WTC11 (cell line): ENCODE measurements around the gene WNT1. TPM values are rescaled to one million over a fixed set of nuclear protein-coding genes. Genes with fewer than 3 reads are reported as not detected.

Source experiments
- ATAC-seq: fragments of 200-7000 bp; cut with Tn5 transposase; 2 replicates; pipeline ENCODE4 v1.10.0; 2021; ENCODE audit warnings: mild to moderate bottlenecking, moderate library complexity
- CTCF ChIA-PET: fragments of 300-600 bp; sonication (Branson Sonifier 250); formaldehyde crosslinking; loops from one replicate; lab custom pipeline; 2021; ENCODE audit warnings: antibody characterized with exemption; lab: Charles Lee
- POLR2A ChIA-PET: fragments of 350-600 bp; sonication (Branson Sonifier 250); formaldehyde crosslinking; loops from one replicate; lab custom pipeline; 2021; ENCODE audit warnings: antibody characterized with exemption; lab: Charles Lee
- DNase-seq: peaks from one replicate; pipeline ENCODE4 v3.0.0; 2021; ENCODE audit warnings: low spot score
- H3K27ac Mint-ChIP-seq: 2 replicates; pipeline ENCODE4 v1.8.0; 2021; ENCODE audit warnings: mixed read lengths
- H3K27me3 Mint-ChIP-seq: 2 replicates; pipeline ENCODE4 v1.8.0; 2021; ENCODE audit warnings: low read depth, mild to moderate bottlenecking, moderate library complexity, mixed read lengths
- H3K36me3 Mint-ChIP-seq: 2 replicates; pipeline ENCODE4 v1.8.0; 2021; ENCODE audit warnings: mixed read lengths
- H3K4me1 Mint-ChIP-seq: 2 replicates; pipeline ENCODE4 v1.8.0; 2022; ENCODE audit warnings: mixed read lengths
- H3K4me3 Mint-ChIP-seq: 2 replicates; pipeline ENCODE4 v1.8.0; 2021; ENCODE audit warnings: mild to moderate bottlenecking, moderate library complexity, mixed read lengths
- H3K9me3 Mint-ChIP-seq: 2 replicates; pipeline ENCODE4 v1.8.0; 2021; ENCODE audit warnings: mixed read lengths
- CREB1 ChIP-seq: sonication (generic); formaldehyde crosslinking; IDR thresholded peaks from 2 replicates; pipeline ENCODE4 v1.8.0; 2023; ENCODE audit warnings: mild to moderate bottlenecking, missing genetic modification reagents
- CREM ChIP-seq: sonication (generic); formaldehyde crosslinking; IDR thresholded peaks from 2 replicates; pipeline ENCODE4 v1.8.1; 2022; ENCODE audit warnings: mild to moderate bottlenecking, missing genetic modification reagents, moderate library complexity
- ESRRA ChIP-seq: sonication (generic); formaldehyde crosslinking; IDR thresholded peaks from 2 replicates; pipeline ENCODE4 v1.8.1; 2022; ENCODE audit warnings: mild to moderate bottlenecking, missing genetic modification reagents, borderline replicate concordance
- FOXP1 ChIP-seq: sonication (generic); formaldehyde crosslinking; IDR thresholded peaks from 2 replicates; pipeline ENCODE4 v1.8.0; 2022; ENCODE audit warnings: missing genetic modification reagents, mild to moderate bottlenecking, moderate library complexity, borderline replicate concordance
- GABPB1 ChIP-seq: sonication (generic); formaldehyde crosslinking; IDR thresholded peaks from 2 replicates; pipeline ENCODE4 v1.8.1; 2023; ENCODE audit warnings: mild to moderate bottlenecking, missing genetic modification reagents
- MXD4 ChIP-seq: fragments of 250-450 bp; sonication (Bioruptor Pico); IDR thresholded peaks from 2 replicates; pipeline ENCODE4 v1.8.0; 2021; ENCODE audit warnings: mild to moderate bottlenecking, moderate library complexity, borderline replicate concordance
- OVOL2 ChIP-seq: fragments of 250-450 bp; sonication (Bioruptor Pico); IDR thresholded peaks from 2 replicates; pipeline ENCODE4 v1.9.0; 2021; ENCODE audit warnings: mild to moderate bottlenecking, borderline replicate concordance
- PRRX2 ChIP-seq: fragments of 250-450 bp; sonication (Bioruptor Pico); IDR thresholded peaks from 2 replicates; pipeline ENCODE4 v1.8.0; 2021; ENCODE audit warnings: mild to moderate bottlenecking
- RELA ChIP-seq: sonication (generic); formaldehyde crosslinking; IDR thresholded peaks from 2 replicates; pipeline ENCODE4 v1.8.1; 2022; ENCODE audit warnings: missing genetic modification reagents, mild to moderate bottlenecking, borderline replicate concordance
- SP1 ChIP-seq: sonication (generic); formaldehyde crosslinking; conservative IDR thresholded peaks from 2 replicates; pipeline ENCODE4 v1.8.1; 2022; ENCODE audit warnings: missing genetic modification reagents
- TCF7 ChIP-seq: sonication (generic); formaldehyde crosslinking; IDR thresholded peaks from 2 replicates; pipeline ENCODE4 v1.8.0; 2022; ENCODE audit warnings: mild to moderate bottlenecking, low read depth, missing genetic modification reagents, moderate library complexity
- total RNA-seq: library from RNA; stranded (reverse); gene quantifications from 3 replicates; pipeline ENCODE4 v1.2.3, GENCODE V29; 2021
- TF ChIP-seq, protein P1 (sequence below): sonication (generic); formaldehyde crosslinking; conservative IDR thresholded peaks from 2 replicates; pipeline ENCODE4 v1.8.1; 2022; ENCODE audit warnings: mild to moderate bottlenecking, missing genetic modification reagents
- TF ChIP-seq, protein P2 (sequence below): sonication (generic); formaldehyde crosslinking; IDR thresholded peaks from 2 replicates; pipeline ENCODE4 v1.8.1; 2023; ENCODE audit warnings: mild to moderate bottlenecking, missing genetic modification reagents, moderate library complexity
- TF ChIP-seq, protein P3 (sequence below): sonication (generic); formaldehyde crosslinking; IDR thresholded peaks from 2 replicates; pipeline ENCODE4 v1.8.1; 2023; ENCODE audit warnings: mild to moderate bottlenecking, missing genetic modification reagents, moderate library complexity
- TF ChIP-seq, protein P4 (sequence below): fragments of 200-600 bp; IDR thresholded peaks from 2 replicates; pipeline ENCODE4 v1.8.0; 2022; ENCODE audit warnings: antibody characterized with exemption
- TF ChIP-seq, protein P5 (sequence below): sonication (generic); formaldehyde crosslinking; IDR thresholded peaks from 2 replicates; pipeline ENCODE4 v1.8.1; 2022; ENCODE audit warnings: low read depth, missing genetic modification reagents, borderline replicate concordance
- TF ChIP-seq, protein P6 (sequence below): sonication (generic); formaldehyde crosslinking; IDR thresholded peaks from 2 replicates; pipeline ENCODE4 v1.8.1; 2022; ENCODE audit warnings: mild to moderate bottlenecking, missing genetic modification reagents, moderate library complexity, borderline replicate concordance
- TF ChIP-seq, protein P7 (sequence below): sonication (generic); formaldehyde crosslinking; IDR thresholded peaks from 2 replicates; pipeline ENCODE4 v1.8.0; 2022; ENCODE audit warnings: mild to moderate bottlenecking, missing genetic modification reagents
- TF ChIP-seq, protein P8 (sequence below): sonication (generic); formaldehyde crosslinking; IDR thresholded peaks from 2 replicates; pipeline ENCODE4 v1.8.0; 2022; ENCODE audit warnings: missing genetic modification reagents
- TF ChIP-seq, protein P9 (sequence below): fragments of 250-450 bp; sonication (Bioruptor Pico); IDR thresholded peaks from 2 replicates; pipeline ENCODE4 v1.9.0; 2021; ENCODE audit warnings: mild to moderate bottlenecking

Gene WNT1
- total RNA-seq, 1 experiment from 2014 or later = not detected

DNA sequence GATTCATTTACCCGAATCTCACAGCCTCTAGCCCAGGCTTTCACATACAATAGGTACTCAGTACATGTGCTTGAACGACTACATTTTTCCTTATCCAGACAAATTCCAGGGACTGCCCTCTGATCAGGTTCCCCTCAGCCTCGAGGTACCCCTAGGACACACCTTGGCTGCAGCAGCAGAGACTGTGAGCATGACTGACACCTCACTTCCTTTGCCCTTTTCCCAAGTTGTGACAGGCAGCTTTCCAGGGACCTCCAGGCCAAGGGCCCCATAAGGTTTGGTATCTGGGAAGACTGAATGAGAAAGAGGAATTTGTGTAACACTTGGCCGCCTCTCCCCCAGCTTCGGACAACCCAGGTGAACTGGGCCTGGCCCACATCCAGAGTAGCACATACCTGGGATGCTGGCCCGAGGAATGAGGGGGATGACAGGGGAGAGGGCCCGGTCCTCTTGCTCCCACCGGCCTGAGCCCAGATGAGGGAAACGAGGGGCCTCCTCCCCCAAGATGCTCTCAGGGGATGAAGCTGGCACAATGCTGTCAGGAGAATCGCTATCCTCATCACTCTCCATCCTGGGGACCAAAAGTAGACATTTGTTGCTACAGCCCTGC lies 50.6 kb downstream of the WNT1 start:
- no peaks in the 10 kb centered on the region for H3K27me3 Mint-ChIP-seq
- no peak overlapping the region for H3K27ac Mint-ChIP-seq
- TF ChIP-seq, protein P1, sequence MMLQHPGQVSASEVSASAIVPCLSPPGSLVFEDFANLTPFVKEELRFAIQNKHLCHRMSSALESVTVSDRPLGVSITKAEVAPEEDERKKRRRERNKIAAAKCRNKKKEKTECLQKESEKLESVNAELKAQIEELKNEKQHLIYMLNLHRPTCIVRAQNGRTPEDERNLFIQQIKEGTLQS (CRISPR knock-in tag) = no peak
- TF ChIP-seq, protein P2, sequence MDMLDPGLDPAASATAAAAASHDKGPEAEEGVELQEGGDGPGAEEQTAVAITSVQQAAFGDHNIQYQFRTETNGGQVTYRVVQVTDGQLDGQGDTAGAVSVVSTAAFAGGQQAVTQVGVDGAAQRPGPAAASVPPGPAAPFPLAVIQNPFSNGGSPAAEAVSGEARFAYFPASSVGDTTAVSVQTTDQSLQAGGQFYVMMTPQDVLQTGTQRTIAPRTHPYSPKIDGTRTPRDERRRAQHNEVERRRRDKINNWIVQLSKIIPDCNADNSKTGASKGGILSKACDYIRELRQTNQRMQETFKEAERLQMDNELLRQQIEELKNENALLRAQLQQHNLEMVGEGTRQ (CRISPR knock-in tag) = no peak
- TF ChIP-seq, protein P3, sequence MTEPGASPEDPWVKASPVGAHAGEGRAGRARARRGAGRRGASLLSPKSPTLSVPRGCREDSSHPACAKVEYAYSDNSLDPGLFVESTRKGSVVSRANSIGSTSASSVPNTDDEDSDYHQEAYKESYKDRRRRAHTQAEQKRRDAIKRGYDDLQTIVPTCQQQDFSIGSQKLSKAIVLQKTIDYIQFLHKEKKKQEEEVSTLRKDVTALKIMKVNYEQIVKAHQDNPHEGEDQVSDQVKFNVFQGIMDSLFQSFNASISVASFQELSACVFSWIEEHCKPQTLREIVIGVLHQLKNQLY = no peak
- TF ChIP-seq GABPB1 (no peak), MXD4 (CRISPR knock-in tag) (no peak), CREM (CRISPR knock-in tag) (no peak), PRRX2 (CRISPR knock-in tag) (no peak), OVOL2 (CRISPR knock-in tag) (no peak), FOXP1 (no peak), TCF7 (CRISPR knock-in tag) (no peak), CREB1 (no peak), RELA (CRISPR knock-in tag) (no peak), ESRRA (CRISPR knock-in tag) (no peak), SP1 (CRISPR knock-in tag) (no peak)
- TF ChIP-seq, protein P4, sequence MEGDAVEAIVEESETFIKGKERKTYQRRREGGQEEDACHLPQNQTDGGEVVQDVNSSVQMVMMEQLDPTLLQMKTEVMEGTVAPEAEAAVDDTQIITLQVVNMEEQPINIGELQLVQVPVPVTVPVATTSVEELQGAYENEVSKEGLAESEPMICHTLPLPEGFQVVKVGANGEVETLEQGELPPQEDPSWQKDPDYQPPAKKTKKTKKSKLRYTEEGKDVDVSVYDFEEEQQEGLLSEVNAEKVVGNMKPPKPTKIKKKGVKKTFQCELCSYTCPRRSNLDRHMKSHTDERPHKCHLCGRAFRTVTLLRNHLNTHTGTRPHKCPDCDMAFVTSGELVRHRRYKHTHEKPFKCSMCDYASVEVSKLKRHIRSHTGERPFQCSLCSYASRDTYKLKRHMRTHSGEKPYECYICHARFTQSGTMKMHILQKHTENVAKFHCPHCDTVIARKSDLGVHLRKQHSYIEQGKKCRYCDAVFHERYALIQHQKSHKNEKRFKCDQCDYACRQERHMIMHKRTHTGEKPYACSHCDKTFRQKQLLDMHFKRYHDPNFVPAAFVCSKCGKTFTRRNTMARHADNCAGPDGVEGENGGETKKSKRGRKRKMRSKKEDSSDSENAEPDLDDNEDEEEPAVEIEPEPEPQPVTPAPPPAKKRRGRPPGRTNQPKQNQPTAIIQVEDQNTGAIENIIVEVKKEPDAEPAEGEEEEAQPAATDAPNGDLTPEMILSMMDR = no peak
- TF ChIP-seq, protein P5, sequence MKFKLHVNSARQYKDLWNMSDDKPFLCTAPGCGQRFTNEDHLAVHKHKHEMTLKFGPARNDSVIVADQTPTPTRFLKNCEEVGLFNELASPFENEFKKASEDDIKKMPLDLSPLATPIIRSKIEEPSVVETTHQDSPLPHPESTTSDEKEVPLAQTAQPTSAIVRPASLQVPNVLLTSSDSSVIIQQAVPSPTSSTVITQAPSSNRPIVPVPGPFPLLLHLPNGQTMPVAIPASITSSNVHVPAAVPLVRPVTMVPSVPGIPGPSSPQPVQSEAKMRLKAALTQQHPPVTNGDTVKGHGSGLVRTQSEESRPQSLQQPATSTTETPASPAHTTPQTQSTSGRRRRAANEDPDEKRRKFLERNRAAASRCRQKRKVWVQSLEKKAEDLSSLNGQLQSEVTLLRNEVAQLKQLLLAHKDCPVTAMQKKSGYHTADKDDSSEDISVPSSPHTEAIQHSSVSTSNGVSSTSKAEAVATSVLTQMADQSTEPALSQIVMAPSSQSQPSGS = no peak
- TF ChIP-seq, protein P6, sequence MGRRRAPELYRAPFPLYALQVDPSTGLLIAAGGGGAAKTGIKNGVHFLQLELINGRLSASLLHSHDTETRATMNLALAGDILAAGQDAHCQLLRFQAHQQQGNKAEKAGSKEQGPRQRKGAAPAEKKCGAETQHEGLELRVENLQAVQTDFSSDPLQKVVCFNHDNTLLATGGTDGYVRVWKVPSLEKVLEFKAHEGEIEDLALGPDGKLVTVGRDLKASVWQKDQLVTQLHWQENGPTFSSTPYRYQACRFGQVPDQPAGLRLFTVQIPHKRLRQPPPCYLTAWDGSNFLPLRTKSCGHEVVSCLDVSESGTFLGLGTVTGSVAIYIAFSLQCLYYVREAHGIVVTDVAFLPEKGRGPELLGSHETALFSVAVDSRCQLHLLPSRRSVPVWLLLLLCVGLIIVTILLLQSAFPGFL = no peak
- TF ChIP-seq, protein P7, sequence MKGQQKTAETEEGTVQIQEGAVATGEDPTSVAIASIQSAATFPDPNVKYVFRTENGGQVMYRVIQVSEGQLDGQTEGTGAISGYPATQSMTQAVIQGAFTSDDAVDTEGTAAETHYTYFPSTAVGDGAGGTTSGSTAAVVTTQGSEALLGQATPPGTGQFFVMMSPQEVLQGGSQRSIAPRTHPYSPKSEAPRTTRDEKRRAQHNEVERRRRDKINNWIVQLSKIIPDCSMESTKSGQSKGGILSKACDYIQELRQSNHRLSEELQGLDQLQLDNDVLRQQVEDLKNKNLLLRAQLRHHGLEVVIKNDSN = no peak
- TF ChIP-seq, protein P8, sequence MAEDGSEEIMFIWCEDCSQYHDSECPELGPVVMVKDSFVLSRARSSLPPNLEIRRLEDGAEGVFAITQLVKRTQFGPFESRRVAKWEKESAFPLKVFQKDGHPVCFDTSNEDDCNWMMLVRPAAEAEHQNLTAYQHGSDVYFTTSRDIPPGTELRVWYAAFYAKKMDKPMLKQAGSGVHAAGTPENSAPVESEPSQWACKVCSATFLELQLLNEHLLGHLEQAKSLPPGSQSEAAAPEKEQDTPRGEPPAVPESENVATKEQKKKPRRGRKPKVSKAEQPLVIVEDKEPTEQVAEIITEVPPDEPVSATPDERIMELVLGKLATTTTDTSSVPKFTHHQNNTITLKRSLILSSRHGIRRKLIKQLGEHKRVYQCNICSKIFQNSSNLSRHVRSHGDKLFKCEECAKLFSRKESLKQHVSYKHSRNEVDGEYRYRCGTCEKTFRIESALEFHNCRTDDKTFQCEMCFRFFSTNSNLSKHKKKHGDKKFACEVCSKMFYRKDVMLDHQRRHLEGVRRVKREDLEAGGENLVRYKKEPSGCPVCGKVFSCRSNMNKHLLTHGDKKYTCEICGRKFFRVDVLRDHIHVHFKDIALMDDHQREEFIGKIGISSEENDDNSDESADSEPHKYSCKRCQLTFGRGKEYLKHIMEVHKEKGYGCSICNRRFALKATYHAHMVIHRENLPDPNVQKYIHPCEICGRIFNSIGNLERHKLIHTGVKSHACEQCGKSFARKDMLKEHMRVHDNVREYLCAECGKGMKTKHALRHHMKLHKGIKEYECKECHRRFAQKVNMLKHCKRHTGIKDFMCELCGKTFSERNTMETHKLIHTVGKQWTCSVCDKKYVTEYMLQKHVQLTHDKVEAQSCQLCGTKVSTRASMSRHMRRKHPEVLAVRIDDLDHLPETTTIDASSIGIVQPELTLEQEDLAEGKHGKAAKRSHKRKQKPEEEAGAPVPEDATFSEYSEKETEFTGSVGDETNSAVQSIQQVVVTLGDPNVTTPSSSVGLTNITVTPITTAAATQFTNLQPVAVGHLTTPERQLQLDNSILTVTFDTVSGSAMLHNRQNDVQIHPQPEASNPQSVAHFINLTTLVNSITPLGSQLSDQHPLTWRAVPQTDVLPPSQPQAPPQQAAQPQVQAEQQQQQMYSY = no peak
- TF ChIP-seq, protein P9, sequence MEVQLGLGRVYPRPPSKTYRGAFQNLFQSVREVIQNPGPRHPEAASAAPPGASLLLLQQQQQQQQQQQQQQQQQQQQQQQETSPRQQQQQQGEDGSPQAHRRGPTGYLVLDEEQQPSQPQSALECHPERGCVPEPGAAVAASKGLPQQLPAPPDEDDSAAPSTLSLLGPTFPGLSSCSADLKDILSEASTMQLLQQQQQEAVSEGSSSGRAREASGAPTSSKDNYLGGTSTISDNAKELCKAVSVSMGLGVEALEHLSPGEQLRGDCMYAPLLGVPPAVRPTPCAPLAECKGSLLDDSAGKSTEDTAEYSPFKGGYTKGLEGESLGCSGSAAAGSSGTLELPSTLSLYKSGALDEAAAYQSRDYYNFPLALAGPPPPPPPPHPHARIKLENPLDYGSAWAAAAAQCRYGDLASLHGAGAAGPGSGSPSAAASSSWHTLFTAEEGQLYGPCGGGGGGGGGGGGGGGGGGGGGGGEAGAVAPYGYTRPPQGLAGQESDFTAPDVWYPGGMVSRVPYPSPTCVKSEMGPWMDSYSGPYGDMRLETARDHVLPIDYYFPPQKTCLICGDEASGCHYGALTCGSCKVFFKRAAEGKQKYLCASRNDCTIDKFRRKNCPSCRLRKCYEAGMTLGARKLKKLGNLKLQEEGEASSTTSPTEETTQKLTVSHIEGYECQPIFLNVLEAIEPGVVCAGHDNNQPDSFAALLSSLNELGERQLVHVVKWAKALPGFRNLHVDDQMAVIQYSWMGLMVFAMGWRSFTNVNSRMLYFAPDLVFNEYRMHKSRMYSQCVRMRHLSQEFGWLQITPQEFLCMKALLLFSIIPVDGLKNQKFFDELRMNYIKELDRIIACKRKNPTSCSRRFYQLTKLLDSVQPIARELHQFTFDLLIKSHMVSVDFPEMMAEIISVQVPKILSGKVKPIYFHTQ (CRISPR knock-in tag) = no peak
- TF ChIP-seq, all 79 proteins: peak for 0
- DNase-seq = no peak
- Mint-ChIP-seq H3K9me3 (no peaks in the 10 kb centered on the region), H3K4me1 (no peaks in the 10 kb centered on the region), H3K4me3 (no peak overlapping the region), H3K36me3 (peaks cover 50% of the 10 kb centered on the region)
- CTCF ChIA-PET = interaction anchor here (1.2 to 1.4 kb wide), 2 partner anchors 11 to 16 kb away, joined by 3 to 4 read pairs; partner anchors contain the start of gene PRKAG1
- POLR2A ChIA-PET = no interaction called here
- ATAC-seq = no peak
